MM.1S (cell line): ENCODE data around the gene STARD4.

Source experiments
- DNase-seq: peaks from one replicate; pipeline ENCODE4 v3.0.0-alpha.2; 2015
- H2AFZ ChIP-seq: fragments of 300-600 bp; sonication (generic); 2 replicates; pipeline ENCODE4 v1.6.0; 2016; ENCODE audit warnings: antibody characterized with exemption, low read length
- H3F3A ChIP-seq: fragments of 300-600 bp; sonication (generic); 2 replicates; pipeline ENCODE4 v1.6.1; 2016; ENCODE audit warnings: mild to moderate bottlenecking, antibody characterized with exemption, low read length, moderate library complexity, mixed read lengths; ENCODE audit not compliant: insufficient read depth
- H3K27ac ChIP-seq: fragments of 300-600 bp; sonication (generic); 2 replicates; pipeline ENCODE4 v1.5.1; 2016; ENCODE audit warnings: mild to moderate bottlenecking, low read length
- H3K27me3 ChIP-seq: fragments of 300-600 bp; sonication (generic); replicated peaks from 2 replicates; pipeline ENCODE4 v1.6.0; 2016; ENCODE audit warnings: low read length; ENCODE audit not compliant: insufficient read depth
- H3K36me3 ChIP-seq: fragments of 300-600 bp; sonication (generic); replicated peaks from 2 replicates; pipeline ENCODE4 v1.6.1; 2016; ENCODE audit warnings: mild to moderate bottlenecking, low read length, mixed read lengths; ENCODE audit not compliant: insufficient read depth
- H3K4me1 ChIP-seq: fragments of 300-600 bp; sonication (generic); 2 replicates; pipeline ENCODE4 v1.6.1; 2016; ENCODE audit warnings: low read length, mixed read lengths
- H3K4me2 ChIP-seq: fragments of 300-600 bp; sonication (generic); 2 replicates; pipeline ENCODE4 v1.6.0; 2016; ENCODE audit warnings: low read depth, low read length
- H3K4me3 ChIP-seq: fragments of 300-600 bp; sonication (generic); 2 replicates; pipeline ENCODE4 v1.5.1; 2016; ENCODE audit warnings: low read length, mixed read lengths
- H3K79me2 ChIP-seq: fragments of 300-600 bp; sonication (generic); 2 replicates; pipeline ENCODE4 v1.6.1; 2016; ENCODE audit warnings: mixed run types, low read length, mixed read lengths
- H3K9ac ChIP-seq: fragments of 300-600 bp; sonication (generic); 2 replicates; pipeline ENCODE4 v1.6.1; 2016; ENCODE audit warnings: low read length, mixed read lengths
- H3K9me2 ChIP-seq: fragments of 300-600 bp; sonication (generic); replicated peaks from 2 replicates; pipeline ENCODE4 v1.6.1; 2016; ENCODE audit warnings: mild to moderate bottlenecking, low read length, mixed read lengths; ENCODE audit not compliant: insufficient read depth
- H3K9me3 ChIP-seq: fragments of 300-600 bp; sonication (generic); replicated peaks from 2 replicates; pipeline ENCODE4 v1.6.1; 2016; ENCODE audit warnings: mild to moderate bottlenecking, low read length, mixed read lengths; ENCODE audit not compliant: insufficient read depth
- H4K20me1 ChIP-seq: fragments of 300-600 bp; sonication (generic); 2 replicates; pipeline ENCODE4 v1.6.1; 2016; ENCODE audit warnings: mild to moderate bottlenecking, low read length, moderate library complexity, mixed read lengths; ENCODE audit not compliant: insufficient read depth
- CTCF ChIP-seq: fragments of 300-600 bp; sonication (generic); IDR thresholded peaks from 2 replicates; pipeline ENCODE4 v1.5.1; 2016; ENCODE audit warnings: antibody characterized with exemption, low read length, mixed read lengths
- EZH2 ChIP-seq: fragments of 300-600 bp; sonication (generic); optimal IDR thresholded peaks from 2 replicates; pipeline ENCODE3; 2017; ENCODE audit warnings: low read depth, mild to moderate bottlenecking, antibody characterized with exemption, low read length, mixed read lengths
- EZH2phosphoT487 ChIP-seq: fragments of 300-600 bp; sonication (generic); IDR thresholded peaks from 2 replicates; pipeline ENCODE4 v1.6.1; 2018; ENCODE audit warnings: antibody characterized with exemption, low read length

Gene STARD4

GRCh38 chr5:111495159-111495558 is 17.2 kb downstream of the STARD4 start:
- Histone ChIP-seq H4K20me1 (no peaks in the 10 kb centered on the region), H3K27ac (no peak overlapping the region), H3K9ac (no peak overlapping the region), H3K4me2 (no peak overlapping the region), H3F3A (no peaks in the 10 kb centered on the region), H2AFZ (no peak overlapping the region), H3K79me2 (no peaks in the 10 kb centered on the region), H3K27me3 (no peaks in the 10 kb centered on the region), H3K36me3 (no peaks in the 10 kb centered on the region), H3K9me3 (no peaks in the 10 kb centered on the region), H3K4me3 (no peak overlapping the region), H3K4me1 (peaks cover 14% of the 10 kb centered on the region), H3K9me2 (no peaks in the 10 kb centered on the region)
- no peak for DNase-seq
- TF ChIP-seq EZH2phosphoT487 (no peak), EZH2 (no peak), CTCF (no peak)

- Histone ChIP-seq H2AFZ (no peak overlapping the region), H3K4me3 (no peak overlapping the region), H3K36me3 (no peaks in the 10 kb centered on the region), H3K79me2 (no peaks in the 10 kb centered on the region), H3K9me3 (no peaks in the 10 kb centered on the region), H4K20me1 (no peaks in the 10 kb centered on the region), H3K4me1 (peaks cover 14% of the 10 kb centered on the region), H3K27ac (no peak overlapping the region), H3K9ac (no peak overlapping the region), H3K9me2 (no peaks in the 10 kb centered on the region), H3F3A (no peaks in the 10 kb centered on the region), H3K4me2 (no peak overlapping the region), H3K27me3 (no peaks in the 10 kb centered on the region)
- no peak for TF ChIP-seq EZH2
- TF ChIP-seq CTCF = no peak
- TF ChIP-seq EZH2phosphoT487 = no peak
- DNase-seq = no peak
These were observed 17.9 kb downstream of the STARD4 start for GRCh38 chr5:111494355-111494999.

GRCh38 chr5:111493031-111493430 is 19.3 kb downstream of the STARD4 start:
- no peak overlapping the region for H3K4me3 ChIP-seq
- H2AFZ ChIP-seq = no peak overlapping the region
- no peak overlapping the region for H3K27ac ChIP-seq
- H3F3A ChIP-seq = no peaks in the 10 kb centered on the region
- H3K79me2 ChIP-seq = no peaks in the 10 kb centered on the region
- no peak for TF ChIP-seq EZH2phosphoT487
- TF ChIP-seq EZH2 = no peak
- TF ChIP-seq CTCF = no peak
- H3K4me2 ChIP-seq = no peak overlapping the region
- H4K20me1 ChIP-seq = no peaks in the 10 kb centered on the region
- H3K4me1 ChIP-seq = peaks cover 5% of the 10 kb centered on the region
- H3K27me3 ChIP-seq = no peaks in the 10 kb centered on the region
- no peaks in the 10 kb centered on the region for H3K9me3 ChIP-seq
- no peaks in the 10 kb centered on the region for H3K9me2 ChIP-seq
- no peaks in the 10 kb centered on the region for H3K36me3 ChIP-seq
- DNase-seq = no peak
- H3K9ac ChIP-seq = no peak overlapping the region
